Activated B cell treated with CpG ODN at 0.5 μM for 24 hours (primary cell): ENCODE data around the gene ING3. TPM values are rescaled to one million over a fixed set of nuclear protein-coding genes. Genes with fewer than 3 reads are reported as not detected.

Experiments
- ATAC-seq: fragments of 200-7000 bp; cut with Tn5 transposase; one replicate; pipeline ENCODE4 v1.10.0; 2021; ENCODE audit warnings: low read depth, mild to moderate bottlenecking, moderate library complexity
- CTCF ChIA-PET: fragments of 350-600 bp; sonication (Branson Sonifier 250); formaldehyde crosslinking; loops from one replicate; lab custom pipeline; 2021; ENCODE audit warnings: antibody characterized with exemption; lab: Charles Lee
- POLR2A ChIA-PET: fragments of 350-600 bp; sonication (Branson Sonifier 250); formaldehyde crosslinking; loops from one replicate; lab custom pipeline; 2021; ENCODE audit warnings: antibody characterized with exemption; lab: Charles Lee
- DNase-seq: peaks from one replicate; pipeline ENCODE4 v3.0.0; 2022
- H3K27ac Mint-ChIP-seq: one replicate; pipeline ENCODE4 v1.8.0; 2020; ENCODE audit warnings: mixed read lengths
- H3K27me3 Mint-ChIP-seq: one replicate; pipeline ENCODE4 v1.8.0; 2021; ENCODE audit warnings: mixed read lengths
- H3K36me3 Mint-ChIP-seq: one replicate; pipeline ENCODE4 v1.8.0; 2021; ENCODE audit warnings: low read depth, mixed read lengths
- H3K4me1 Mint-ChIP-seq: one replicate; pipeline ENCODE4 v1.8.0; 2021; ENCODE audit warnings: mixed read lengths
- H3K4me3 Mint-ChIP-seq: one replicate; pipeline ENCODE4 v1.8.0; 2020; ENCODE audit warnings: mild to moderate bottlenecking, mixed read lengths
- H3K9me3 Mint-ChIP-seq: one replicate; pipeline ENCODE4 v1.8.0; 2020; ENCODE audit warnings: mixed read lengths
- CTCF ChIP-seq: fragments of 200-600 bp; IDR thresholded peaks from one replicate; pipeline ENCODE4 v1.8.0; 2022; ENCODE audit warnings: antibody characterized with exemption, mild to moderate bottlenecking
- intact Hi-C: fragments of 100-400 bp; cut with micrococcal nuclease; formaldehyde crosslinking; loops from one replicate; pipeline ENCODE4 v1.15.1; 2024
- total RNA-seq: library from RNA; stranded (reverse); gene quantifications from 2 replicates; pipeline ENCODE4 v1.2.3, GENCODE V29; 2022

The ING3 gene
- total RNA-seq, 1 donor from 2014 or later: 36.1 TPM

GRCh38 chr7:120997882-120998474 is 47.4 kb downstream of the ING3 start:
- TF ChIP-seq CTCF: no peak
- CTCF ChIA-PET: no interaction called here
- ATAC-seq (no peak), DNase-seq (no peak)
- Mint-ChIP-seq H3K4me3 (no peak overlapping the region), H3K9me3 (no peaks in the 10 kb centered on the region), H3K36me3 (no peaks in the 10 kb centered on the region), H3K27ac (no peak overlapping the region), H3K4me1 (peaks cover 14% of the 10 kb centered on the region), H3K27me3 (peaks cover 7% of the 10 kb centered on the region)
- POLR2A ChIA-PET: no interaction called here
- intact Hi-C loops: no loop called here

- CTCF ChIA-PET: interaction anchor here (2.7 kb wide), 1 partner anchor 11 kb away, joined by 11 read pairs; the partner anchor contains the start of gene CPED1
- DNase-seq (no peak), ATAC-seq (no peak)
- H3K9me3 Mint-ChIP-seq: no peaks in the 10 kb centered on the region
- H3K27ac Mint-ChIP-seq: no peak overlapping the region
- H3K4me3 Mint-ChIP-seq: no peak overlapping the region
- H3K36me3 Mint-ChIP-seq: no peaks in the 10 kb centered on the region
- H3K4me1 Mint-ChIP-seq: peaks cover 14% of the 10 kb centered on the region
- no peak for TF ChIP-seq CTCF
- intact Hi-C loops: no loop called here
- POLR2A ChIA-PET: no interaction called here
- H3K27me3 Mint-ChIP-seq: peaks cover 10% of the 10 kb centered on the region
Observed at GRCh38 chr7:120998520-120998919, 47.9 kb downstream of the ING3 start.

- intact Hi-C loops: no loop called here
- no peaks in the 10 kb centered on the region for H3K36me3 Mint-ChIP-seq
- DNase-seq: no peak
- no peak for ATAC-seq
- no peaks in the 10 kb centered on the region for H3K9me3 Mint-ChIP-seq
- H3K4me1 Mint-ChIP-seq: peaks cover 14% of the 10 kb centered on the region
- TF ChIP-seq CTCF: no peak
- POLR2A ChIA-PET: interaction anchor here (0.6 kb wide), 1 partner anchor 8 kb away, joined by 3 read pairs; no protein-coding TSS in a partner anchor
- H3K27ac Mint-ChIP-seq: no peak overlapping the region
- CTCF ChIA-PET: interaction anchor here (2.7 kb wide), 1 partner anchor 11 kb away, joined by 11 read pairs; the partner anchor contains the start of gene CPED1
- H3K27me3 Mint-ChIP-seq: peaks cover 12% of the 10 kb centered on the region
- no peak overlapping the region for H3K4me3 Mint-ChIP-seq
Observed at GRCh38 chr7:120998996-120999565, 48.5 kb downstream of the ING3 start.

GRCh38 chr7:121000081-121000983 is 49.8 kb downstream of the ING3 start:
- no peaks in the 10 kb centered on the region for H3K9me3 Mint-ChIP-seq
- ChIA-PET POLR2A (no interaction called here), CTCF (interaction anchor here (2.7 kb wide), 1 partner anchor 13 kb away, joined by 11 read pairs; the partner anchor contains the start of gene CPED1)
- no peak for DNase-seq
- no peak for ATAC-seq
- TF ChIP-seq CTCF: no peak
- H3K4me3 Mint-ChIP-seq: no peak overlapping the region
- peaks cover 9% of the 10 kb centered on the region for H3K27me3 Mint-ChIP-seq
- intact Hi-C loops: no loop called here
- no peaks in the 10 kb centered on the region for H3K36me3 Mint-ChIP-seq
- H3K27ac Mint-ChIP-seq: no peak overlapping the region
- H3K4me1 Mint-ChIP-seq: peaks cover 14% of the 10 kb centered on the region
